Measurements from ENCODE around the gene DARS1.

GRCh38 chr2:136019306-136019705, 33.9 kb upstream of the DARS1 start:
- TF ChIP-seq, protein P1, sequence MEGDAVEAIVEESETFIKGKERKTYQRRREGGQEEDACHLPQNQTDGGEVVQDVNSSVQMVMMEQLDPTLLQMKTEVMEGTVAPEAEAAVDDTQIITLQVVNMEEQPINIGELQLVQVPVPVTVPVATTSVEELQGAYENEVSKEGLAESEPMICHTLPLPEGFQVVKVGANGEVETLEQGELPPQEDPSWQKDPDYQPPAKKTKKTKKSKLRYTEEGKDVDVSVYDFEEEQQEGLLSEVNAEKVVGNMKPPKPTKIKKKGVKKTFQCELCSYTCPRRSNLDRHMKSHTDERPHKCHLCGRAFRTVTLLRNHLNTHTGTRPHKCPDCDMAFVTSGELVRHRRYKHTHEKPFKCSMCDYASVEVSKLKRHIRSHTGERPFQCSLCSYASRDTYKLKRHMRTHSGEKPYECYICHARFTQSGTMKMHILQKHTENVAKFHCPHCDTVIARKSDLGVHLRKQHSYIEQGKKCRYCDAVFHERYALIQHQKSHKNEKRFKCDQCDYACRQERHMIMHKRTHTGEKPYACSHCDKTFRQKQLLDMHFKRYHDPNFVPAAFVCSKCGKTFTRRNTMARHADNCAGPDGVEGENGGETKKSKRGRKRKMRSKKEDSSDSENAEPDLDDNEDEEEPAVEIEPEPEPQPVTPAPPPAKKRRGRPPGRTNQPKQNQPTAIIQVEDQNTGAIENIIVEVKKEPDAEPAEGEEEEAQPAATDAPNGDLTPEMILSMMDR (conservative IDR thresholded peaks at IDR 0.05): no peak
- TF ChIP-seq EZH2 (IDR thresholded peaks at IDR 0.05; ENCODE audit: low read depth): no peak

All from PC-9 (cell line).